ENCODE results near the gene HS3ST2.

HS3ST2 gene

GRCh38 chr16:22948058-22948602 lies 134.2 kb downstream of the HS3ST2 start:
- H3K4me1 ChIP-seq (ENCODE audit: control insufficient read depth, insufficient read depth, low read length, poor library complexity, severe bottlenecking): no peaks in the 10 kb centered on the region
- no peaks in the 10 kb centered on the region for H3K9me3 ChIP-seq (ENCODE audit: control insufficient read depth, low read length)
- WGBS, 2 experiments (ENCODE audit: insufficient coverage in 2 of 2): 94% methylated on average over 31 of the region's 33 CpGs
- no peak overlapping the region for H3K27ac ChIP-seq (ENCODE audit: low read depth, low read length, severe bottlenecking)
- no peak overlapping the region for H3K4me3 ChIP-seq (ENCODE audit: extremely low read depth, insufficient read depth, low read length, poor library complexity, severe bottlenecking)
- no peaks in the 10 kb centered on the region for H3K36me3 ChIP-seq (ENCODE audit: control insufficient read depth, insufficient read depth, low read length)

- no peaks in the 10 kb centered on the region for H3K9me3 ChIP-seq (ENCODE audit: control insufficient read depth, low read length)
- WGBS, 2 experiments (ENCODE audit: insufficient coverage in 2 of 2): 52 to 54% methylated on average over 13 to 15 of the region's 18 CpGs
- no peaks in the 10 kb centered on the region for H3K4me1 ChIP-seq (ENCODE audit: control insufficient read depth, insufficient read depth, low read length, poor library complexity, severe bottlenecking)
- no peak overlapping the region for H3K4me3 ChIP-seq (ENCODE audit: extremely low read depth, insufficient read depth, low read length, poor library complexity, severe bottlenecking)
- H3K27ac ChIP-seq (ENCODE audit: low read depth, low read length, severe bottlenecking): no peak overlapping the region
- no peaks in the 10 kb centered on the region for H3K36me3 ChIP-seq (ENCODE audit: control insufficient read depth, insufficient read depth, low read length)
Measured at GRCh38 chr16:22948603-22949368, 134.8 kb downstream of the HS3ST2 start.

GRCh38 chr16:22955461-22956070 lies 141.6 kb downstream of the HS3ST2 start:
- Histone ChIP-seq H3K4me1 (ENCODE audit: control insufficient read depth, insufficient read depth, low read length, poor library complexity, severe bottlenecking) (no peaks in the 10 kb centered on the region), H3K36me3 (ENCODE audit: control insufficient read depth, insufficient read depth, low read length) (no peaks in the 10 kb centered on the region), H3K27ac (ENCODE audit: low read depth, low read length, severe bottlenecking) (no peak overlapping the region), H3K4me3 (ENCODE audit: extremely low read depth, insufficient read depth, low read length, poor library complexity, severe bottlenecking) (no peak overlapping the region), H3K9me3 (ENCODE audit: control insufficient read depth, low read length) (no peaks in the 10 kb centered on the region)
- 74 to 86% methylated on average over 3 to 5 of the region's 6 CpGs for WGBS, 2 experiments (ENCODE audit: insufficient coverage in 2 of 2)

GRCh38 chr16:22961206-22961605 lies 147.2 kb downstream of the HS3ST2 start:
- no peak overlapping the region for H3K4me3 ChIP-seq (ENCODE audit: extremely low read depth, insufficient read depth, low read length, poor library complexity, severe bottlenecking)
- H3K27ac ChIP-seq (ENCODE audit: low read depth, low read length, severe bottlenecking): no peak overlapping the region
- peaks cover 4% of the 10 kb centered on the region for H3K9me3 ChIP-seq (ENCODE audit: control insufficient read depth, low read length)
- H3K36me3 ChIP-seq (ENCODE audit: control insufficient read depth, insufficient read depth, low read length): no peaks in the 10 kb centered on the region
- no peaks in the 10 kb centered on the region for H3K4me1 ChIP-seq (ENCODE audit: control insufficient read depth, insufficient read depth, low read length, poor library complexity, severe bottlenecking)
- 84 to 90% methylated on average over 2 to 3 of the region's 4 CpGs for WGBS, 2 experiments (ENCODE audit: insufficient coverage in 2 of 2)

GRCh38 chr16:22962905-22963304 lies 148.9 kb downstream of the HS3ST2 start:
- 33% methylated on average over 1 of the region's 1 CpG; no CpG with 5 or more reads in 1 of the 2 experiments for WGBS, 2 experiments (ENCODE audit: insufficient coverage in 2 of 2)
- peaks cover 4% of the 10 kb centered on the region for H3K9me3 ChIP-seq (ENCODE audit: control insufficient read depth, low read length)
- H3K27ac ChIP-seq (ENCODE audit: low read depth, low read length, severe bottlenecking): no peak overlapping the region
- H3K4me1 ChIP-seq (ENCODE audit: control insufficient read depth, insufficient read depth, low read length, poor library complexity, severe bottlenecking): no peaks in the 10 kb centered on the region
- H3K36me3 ChIP-seq (ENCODE audit: control insufficient read depth, insufficient read depth, low read length): no peaks in the 10 kb centered on the region
- H3K4me3 ChIP-seq (ENCODE audit: extremely low read depth, insufficient read depth, low read length, poor library complexity, severe bottlenecking): no peak overlapping the region

Measured in mesodermal cell (in vitro differentiated cells).